Keratinocyte (primary cell): ENCODE results near the gene RER1. TPM values are rescaled to one million over a fixed set of nuclear protein-coding genes. Genes with fewer than 3 reads are reported as not detected.

Experiments used
- DNase-seq: peaks from one replicate; pipeline ENCODE4 v3.0.0-alpha.2; 2011; ENCODE audit warnings: low read depth, missing footprints, low spot score
- FAIRE-seq: peaks from 2 replicates; lab custom pipeline; 2011; peaks lifted over from hg19 to GRCh38; lab: Jason Lieb, UNC
- H2AFZ ChIP-seq: 2 replicates; pipeline ENCODE4 v1.6.0; 2012; ENCODE audit warnings: low read length, control low read depth, inconsistent platforms; ENCODE audit not compliant: control insufficient read depth
- H3K27ac ChIP-seq: 2 replicates; pipeline ENCODE4 v1.5.1; 2011; ENCODE audit warnings: low read length; ENCODE audit not compliant: control insufficient read depth, insufficient read depth
- H3K27me3 ChIP-seq: 3 replicates; pipeline ENCODE4 v1.6.0; 2011; ENCODE audit warnings: low read length; ENCODE audit not compliant: control insufficient read depth, insufficient read depth; ENCODE audit errors: extremely low read depth
- H3K36me3 ChIP-seq, 2 experiments: 2 replicates in 1 of 2; 3 replicates in 1 of 2; pipeline ENCODE4 v1.5.1; 2011; ENCODE audit warnings: low read length in 2 of 2, mild to moderate bottlenecking in 1 of 2; ENCODE audit not compliant: control insufficient read depth in 2 of 2, insufficient read depth in 2 of 2; ENCODE audit errors: extremely low read depth in 1 of 2
- H3K4me1 ChIP-seq: 3 replicates; pipeline ENCODE4 v1.5.1; 2011; ENCODE audit warnings: low read length; ENCODE audit not compliant: control insufficient read depth, insufficient read depth; ENCODE audit errors: extremely low read depth
- H3K4me2 ChIP-seq: 3 replicates; pipeline ENCODE4 v1.6.0; 2011; ENCODE audit warnings: low read depth, low read length; ENCODE audit not compliant: control insufficient read depth, insufficient read depth; ENCODE audit errors: extremely low read depth
- H3K4me3 ChIP-seq, 3 experiments: fragments of 200-600 bp in 1 of 3; sonication (generic) in 1 of 3; 2 replicates in 2 of 3; 3 replicates in 1 of 3; pipeline ENCODE4 v1.5.1; 2011 to 2016; ENCODE audit warnings: low read length in 3 of 3, mild to moderate bottlenecking in 3 of 3, control low read depth in 2 of 3, inconsistent platforms in 1 of 3, low read depth in 1 of 3, mixed read lengths in 1 of 3, mixed run types in 1 of 3, moderate library complexity in 1 of 3; ENCODE audit not compliant: control insufficient read depth in 2 of 3, insufficient read depth in 2 of 3; ENCODE audit errors: extremely low read depth in 1 of 3
- H3K79me2 ChIP-seq: 2 replicates; pipeline ENCODE4 v1.6.0; 2012; ENCODE audit warnings: low read length; ENCODE audit not compliant: control insufficient read depth, insufficient read depth
- H3K9ac ChIP-seq: 3 replicates; pipeline ENCODE4 v1.6.0; 2011; ENCODE audit warnings: low read length; ENCODE audit not compliant: control insufficient read depth, insufficient read depth; ENCODE audit errors: extremely low read depth
- H3K9me1 ChIP-seq: 3 replicates; pipeline ENCODE4 v1.6.0; 2011; ENCODE audit warnings: low read length; ENCODE audit not compliant: control insufficient read depth, insufficient read depth; ENCODE audit errors: extremely low read depth
- H3K9me3 ChIP-seq: 2 replicates; pipeline ENCODE4 v1.5.1; 2012; ENCODE audit warnings: low read depth, low read length; ENCODE audit not compliant: control insufficient read depth
- H4K20me1 ChIP-seq: 3 replicates; pipeline ENCODE4 v1.6.0; 2011; ENCODE audit warnings: low read length; ENCODE audit not compliant: control insufficient read depth, insufficient read depth; ENCODE audit errors: extremely low read depth
- CTCF ChIP-seq, 3 experiments: IDR thresholded peaks in 1 of 3; conservative IDR thresholded peaks in 1 of 3; optimal IDR thresholded peaks in 1 of 3; 2 replicates in 2 of 3; 3 replicates in 1 of 3; pipeline versions ENCODE3 to v1.5.1; 2011; ENCODE audit warnings: low read length in 3 of 3, mild to moderate bottlenecking in 3 of 3, moderate library complexity in 2 of 3, control low read depth in 1 of 3, inconsistent platforms in 1 of 3; ENCODE audit not compliant: insufficient read depth in 2 of 3; ENCODE audit errors: extremely low read depth in 1 of 3
- EZH2 ChIP-seq: IDR thresholded peaks from one replicate; pipeline ENCODE4 v1.6.1; 2012; ENCODE audit warnings: inconsistent platforms, mild to moderate bottlenecking, low read length, moderate library complexity
- dilution Hi-C: fragments of 300-500 bp; cut with MboI; formaldehyde crosslinking; loops from one replicate; pipeline ENCODE4 v1.7.0; 2020; ENCODE audit warnings: low sequenced_read_pairs; ENCODE audit not compliant: extremely low pct_ligation_motif_present
- polyA plus RNA-seq, 5 experiments: library from polyadenylated mRNA; depleted of rRNA in 3 of 5; stranded (reverse) in 3 of 5; stranded (forward) in 1 of 5; unstranded in 1 of 5; fragments of >200 nt; gene quantifications; 1 replicate in 1 of 5; 2 replicates in 3 of 5; 3 replicates in 1 of 5; pipeline versions ENCODE4 v1.2.1 to v1.2.3, GENCODE V29; 2011 to 2012; ENCODE audit warnings: missing spikeins in 2 of 5, low read depth in 1 of 5, low replicate concordance in 1 of 5

Gene RER1
- polyA plus RNA-seq, 1 donor (not counting 4 experiments of a cell fraction or from before 2014, with no cell fraction given), result 297 TPM

GRCh38 chr1:2444138-2444591 lies 52.5 kb downstream of the RER1 start:
- peaks cover 9 to 26% of the 10 kb centered on the region in 2 experiments for H3K36me3 ChIP-seq
- H2AFZ ChIP-seq, result no peak overlapping the region
- no peaks in the 10 kb centered on the region for H3K9me1 ChIP-seq
- peaks cover 10% of the 10 kb centered on the region for H3K4me1 ChIP-seq
- H3K4me3 ChIP-seq, result no peak overlapping the region
- FAIRE-seq (no peak), DNase-seq (no peak)
- H3K79me2 ChIP-seq, result peaks cover 87% of the 10 kb centered on the region
- no peaks in the 10 kb centered on the region for H3K9me3 ChIP-seq
- dilution Hi-C loops, result no loop called here
- no peaks in the 10 kb centered on the region for H3K27me3 ChIP-seq
- H3K9ac ChIP-seq, result no peak overlapping the region
- H3K4me2 ChIP-seq, result no peak overlapping the region
- TF ChIP-seq EZH2 (no peak), CTCF (optimal IDR thresholded peaks at IDR 0.05 in 1 of 3, IDR thresholded peaks at IDR 0.05 in 1 of 3, conservative IDR thresholded peaks at IDR 0.05 in 1 of 3; ENCODE audit: extremely low read depth in 1 of 3, insufficient read depth in 2 of 3, low read length in 3 of 3) (no peak)
- peaks cover 44% of the 10 kb centered on the region for H4K20me1 ChIP-seq
- H3K27ac ChIP-seq, result no peak overlapping the region

GRCh38 chr1:2445162-2445822 lies 53.7 kb downstream of the RER1 start:
- Histone ChIP-seq H3K27ac (no peak overlapping the region), H3K4me1 (peaks cover 17% of the 10 kb centered on the region), H3K79me2 (peaks cover 88% of the 10 kb centered on the region), H3K36me3 (peaks cover 4 to 22% of the 10 kb centered on the region in 2 experiments), H2AFZ (no peak overlapping the region), H3K4me2 (no peak overlapping the region), H4K20me1 (peaks cover 44% of the 10 kb centered on the region), H3K4me3 (no peak overlapping the region), H3K27me3 (no peaks in the 10 kb centered on the region), H3K9me1 (no peaks in the 10 kb centered on the region), H3K9ac (no peak overlapping the region), H3K9me3 (no peaks in the 10 kb centered on the region)
- TF ChIP-seq CTCF (optimal IDR thresholded peaks at IDR 0.05 in 1 of 3, IDR thresholded peaks at IDR 0.05 in 1 of 3, conservative IDR thresholded peaks at IDR 0.05 in 1 of 3; ENCODE audit: extremely low read depth in 1 of 3, insufficient read depth in 2 of 3, low read length in 3 of 3) (no peak), EZH2 (no peak)
- DNase-seq (no peak), FAIRE-seq (no peak)
- dilution Hi-C loops, result no loop called here
